AG09319 (cell line): ENCODE measurements around the gene AGRP.

Experiments
- DNase-seq: peaks from one replicate; pipeline ENCODE4 v3.0.0-alpha.2; 2010; ENCODE audit warnings: low read depth; ENCODE audit errors: extremely low read depth
- CTCF ChIP-seq: IDR thresholded peaks from 2 replicates; pipeline ENCODE4 v1.5.1; 2011; ENCODE audit warnings: low read depth, mild to moderate bottlenecking, inconsistent platforms, low read length, moderate library complexity

The AGRP gene

GRCh38 chr16:67443265-67443664, 40.1 kb downstream of the AGRP start:
- no peak for DNase-seq
- TF ChIP-seq CTCF: no peak

GRCh38 chr16:67442581-67443255, 40.6 kb downstream of the AGRP start:
- DNase-seq: no peak
- no peak for TF ChIP-seq CTCF

GRCh38 chr16:67441907-67442306, 41.4 kb downstream of the AGRP start:
- DNase-seq: no peak
- TF ChIP-seq CTCF: no peak

GRCh38 chr16:67441271-67441753, 42.0 kb downstream of the AGRP start:
- no peak for TF ChIP-seq CTCF
- DNase-seq: no peak

- no peak for TF ChIP-seq CTCF
- DNase-seq: no peak
These were observed 44.4 kb downstream of the AGRP start for GRCh38 chr16:67438824-67439393.

- TF ChIP-seq CTCF: no peak
- no peak for DNase-seq
These were observed 45.1 kb downstream of the AGRP start for GRCh38 chr16:67438098-67438791.

- DNase-seq: no peak
- TF ChIP-seq CTCF: no peak
These were observed 45.8 kb downstream of the AGRP start for GRCh38 chr16:67437513-67437912.
